Fibroblast of gingiva (primary cell): ENCODE results near the gene FIBP.
A peak's percentile ranks its signal among the peaks of the same experiment; 100 is the strongest.

Experiments
- DNase-seq: peaks from one replicate; pipeline ENCODE4 v3.0.0-alpha.2; 2011; ENCODE audit warnings: low read depth

The FIBP gene

DNA sequence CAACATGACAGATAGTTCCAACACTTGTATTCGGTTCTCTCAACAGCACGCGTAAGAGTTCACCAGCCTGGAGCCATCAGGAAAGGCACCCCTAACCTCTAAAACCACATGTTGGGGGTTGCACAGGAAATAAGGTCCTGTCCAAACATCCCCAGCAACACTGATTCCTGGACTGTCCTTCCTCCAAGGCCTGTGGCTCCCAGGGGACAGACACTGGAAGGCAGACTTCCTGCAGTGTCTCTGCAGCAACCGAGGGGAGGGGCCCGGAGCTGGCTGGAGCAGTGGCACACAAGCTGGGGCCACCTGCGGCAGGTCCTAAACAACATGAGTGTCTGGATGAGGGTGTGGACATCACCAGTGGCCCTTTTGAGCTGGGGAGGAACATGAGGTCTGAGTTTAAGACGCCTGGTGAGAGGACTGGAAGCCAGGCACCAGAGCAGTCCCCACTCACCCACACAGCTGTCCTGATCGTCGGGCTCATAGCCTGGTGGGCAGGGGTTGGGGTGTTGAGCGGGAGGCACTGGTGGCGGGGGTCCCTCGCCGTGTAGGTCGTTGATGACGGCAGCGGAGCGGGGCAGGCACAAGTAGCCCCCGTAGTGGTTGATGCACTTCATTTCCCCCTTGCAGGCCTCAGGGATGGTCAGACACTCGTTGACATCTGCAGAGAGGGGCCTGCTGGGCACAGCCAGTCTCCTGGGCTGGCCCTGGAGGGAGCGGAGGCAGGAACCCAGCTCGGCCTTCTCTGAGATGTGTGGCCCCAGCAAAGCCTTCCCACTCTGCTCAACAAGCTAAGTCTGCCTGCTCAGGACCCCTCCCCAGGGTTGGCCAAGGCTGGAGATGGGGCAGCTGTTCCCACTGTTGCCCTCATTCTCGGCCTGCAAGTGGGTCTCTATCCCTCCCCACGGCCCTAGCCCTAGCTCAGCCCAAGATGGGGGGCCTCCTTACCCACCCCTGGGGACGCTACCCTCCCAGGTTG is 17.3 kb downstream of the FIBP start:
- no peak for DNase-seq

- DNase-seq = no peak
These were observed 18.0 kb downstream of the FIBP start for GRCh38 chr11:65870307-65870658.

GRCh38 chr11:65869643-65870306 is 18.5 kb downstream of the FIBP start:
- no peak for DNase-seq

- no peak for DNase-seq
These were observed 19.4 kb downstream of the FIBP start for GRCh38 chr11:65868907-65869306.

DNA sequence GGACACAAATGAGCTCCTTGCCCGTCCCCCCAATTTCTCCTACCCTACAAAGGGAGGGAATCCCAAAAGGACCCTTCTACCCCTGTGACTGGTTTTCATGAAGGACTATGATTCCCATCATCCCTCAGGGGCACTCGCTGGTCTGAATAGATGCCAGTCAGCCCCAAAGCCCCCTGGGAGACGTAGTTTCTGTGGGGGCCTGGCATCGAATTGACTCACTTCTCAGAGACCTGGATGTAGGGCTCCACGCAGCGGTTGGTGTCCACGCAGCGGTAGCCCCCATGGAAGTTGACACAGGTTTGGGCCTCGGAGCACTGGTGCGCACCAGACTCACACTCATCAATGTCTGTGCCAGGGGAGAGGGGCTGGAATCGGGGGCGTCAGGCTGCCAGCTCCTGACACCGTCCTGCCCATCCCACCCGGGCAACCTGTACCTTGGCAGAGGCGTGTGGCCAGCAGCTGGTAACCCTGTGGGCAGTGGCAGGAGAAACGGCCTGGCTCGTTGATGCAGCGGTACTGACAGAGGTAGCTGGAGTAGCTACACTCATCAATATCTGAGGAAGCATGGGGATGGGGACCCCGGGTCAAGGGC is 20.1 kb downstream of the FIBP start:
- no peak for DNase-seq

DNA sequence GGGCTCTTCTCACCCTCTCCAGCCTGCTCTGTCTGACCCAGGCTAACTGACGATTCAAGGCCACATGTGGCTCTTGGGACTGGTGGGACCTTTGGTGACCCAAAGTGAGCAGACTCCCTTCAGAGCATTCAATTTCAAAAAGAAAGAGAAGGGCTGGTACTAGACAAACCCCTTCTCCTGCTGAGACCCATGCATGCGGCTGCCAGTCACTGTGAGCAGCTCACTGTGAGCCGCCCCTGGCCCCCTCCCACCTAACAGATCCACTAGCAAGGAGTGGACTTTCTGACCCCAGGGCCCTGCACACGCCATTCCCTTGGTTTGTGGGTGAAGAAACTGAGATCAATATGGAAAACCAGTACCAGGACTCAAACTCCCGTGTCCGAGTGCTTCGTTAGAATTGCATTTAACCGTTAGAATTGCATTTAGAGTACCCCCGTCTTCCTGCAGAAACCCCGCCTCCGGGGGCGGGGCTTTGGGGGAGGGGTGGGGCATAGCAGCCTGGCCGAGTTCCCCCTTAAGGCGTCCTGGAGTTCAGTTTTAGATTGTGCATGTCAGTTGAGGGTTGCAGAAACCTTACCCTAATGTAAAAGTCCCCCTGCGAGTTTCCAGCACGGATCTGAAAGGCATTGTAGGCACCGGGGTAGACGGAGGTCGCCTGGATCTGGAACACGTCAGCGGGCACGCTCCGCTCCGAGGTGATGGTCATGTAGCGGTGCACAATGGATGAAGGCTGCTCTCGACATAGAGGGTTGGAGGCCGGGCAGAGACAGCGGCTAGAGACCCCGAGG is 20.8 kb downstream of the FIBP start:
- no peak for DNase-seq

- DNase-seq = no peak
These were observed 21.6 kb downstream of the FIBP start for GRCh38 chr11:65866509-65867283.

- DNase-seq = no peak
These were observed 22.6 kb downstream of the FIBP start for GRCh38 chr11:65865550-65866172.

DNA sequence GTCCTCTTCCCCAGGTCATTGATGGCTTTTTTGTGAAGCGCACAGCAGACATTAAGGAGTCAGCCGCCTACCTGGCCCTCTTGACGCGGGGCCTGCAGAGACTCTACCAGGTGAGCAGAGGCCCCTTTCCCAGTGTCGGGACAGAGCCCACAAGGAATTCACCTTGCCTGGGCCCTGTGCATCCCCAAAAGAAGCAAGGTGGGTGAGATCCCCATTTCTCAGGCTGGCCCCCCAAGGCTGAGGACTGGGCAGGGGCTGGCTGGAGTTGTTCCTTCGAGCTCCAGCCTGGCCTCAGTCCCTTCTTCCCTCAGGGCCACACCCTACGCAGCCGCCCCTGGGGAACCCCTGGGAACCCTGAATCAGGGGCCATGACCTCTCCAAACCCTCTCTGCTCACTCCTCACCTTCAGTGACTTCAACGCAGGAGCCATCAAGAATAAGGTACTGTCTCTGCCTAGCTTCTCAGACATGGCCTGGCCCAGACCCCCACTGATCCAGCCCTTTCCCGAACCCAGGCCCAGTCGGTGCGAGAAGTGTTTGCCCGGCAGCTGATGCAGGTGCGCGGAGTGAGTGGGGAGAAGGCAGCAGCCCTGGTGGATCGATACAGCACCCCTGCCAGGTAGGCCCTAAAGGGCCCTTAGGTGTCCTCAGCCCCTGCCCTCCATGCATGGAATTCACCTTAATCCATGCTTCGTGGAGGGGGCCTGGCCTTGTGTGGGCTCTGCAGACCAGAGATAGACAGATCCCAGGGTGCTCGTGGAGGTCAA is 23.4 kb downstream of the FIBP start:
- no peak for DNase-seq

DNA sequence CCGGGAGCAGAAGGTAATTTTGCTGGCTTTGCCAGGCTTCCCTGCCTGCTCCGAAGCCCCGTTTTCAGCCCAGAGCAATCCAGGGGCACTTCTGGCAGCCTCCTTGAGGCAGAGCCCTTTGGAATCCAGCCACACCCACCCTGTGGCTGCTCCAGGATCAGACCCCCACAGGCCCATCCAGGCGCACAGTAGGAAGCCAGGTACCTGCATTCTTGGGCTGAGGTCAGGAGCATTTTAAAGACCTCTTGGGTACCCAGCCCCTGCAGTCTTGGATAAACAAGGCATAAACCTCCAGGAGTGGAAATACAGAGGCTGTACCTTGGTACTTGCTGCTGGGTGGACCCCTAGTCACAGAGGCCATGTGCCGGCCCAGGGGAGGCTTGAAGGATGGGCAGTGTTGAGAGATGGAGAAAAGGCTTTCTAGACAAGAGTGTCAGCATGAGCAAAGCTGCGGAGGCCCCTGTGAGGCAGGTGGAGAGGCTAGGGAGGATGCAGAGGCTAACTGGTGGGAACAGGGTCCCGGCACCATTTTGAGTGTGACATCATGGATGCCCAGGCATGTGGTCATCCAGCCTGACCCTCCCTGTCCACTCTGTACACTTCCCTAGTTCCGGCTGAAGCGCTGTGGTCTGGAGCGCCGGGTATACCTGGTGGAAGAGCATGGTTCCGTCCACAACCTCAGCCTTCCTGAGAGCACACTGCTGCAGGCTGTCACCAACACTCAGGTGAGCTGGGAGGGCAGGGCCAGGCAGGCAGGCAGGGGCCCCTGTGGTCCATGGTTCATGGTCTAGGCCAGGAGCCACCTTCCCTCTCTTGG is 24.2 kb downstream of the FIBP start:
- DNase-seq = no peak

GRCh38 chr11:65862941-65863888 is 25.1 kb downstream of the FIBP start:
- no peak for DNase-seq

- no peak for DNase-seq
These were observed 26.0 kb downstream of the FIBP start for GRCh38 chr11:65862191-65862735.

DNA sequence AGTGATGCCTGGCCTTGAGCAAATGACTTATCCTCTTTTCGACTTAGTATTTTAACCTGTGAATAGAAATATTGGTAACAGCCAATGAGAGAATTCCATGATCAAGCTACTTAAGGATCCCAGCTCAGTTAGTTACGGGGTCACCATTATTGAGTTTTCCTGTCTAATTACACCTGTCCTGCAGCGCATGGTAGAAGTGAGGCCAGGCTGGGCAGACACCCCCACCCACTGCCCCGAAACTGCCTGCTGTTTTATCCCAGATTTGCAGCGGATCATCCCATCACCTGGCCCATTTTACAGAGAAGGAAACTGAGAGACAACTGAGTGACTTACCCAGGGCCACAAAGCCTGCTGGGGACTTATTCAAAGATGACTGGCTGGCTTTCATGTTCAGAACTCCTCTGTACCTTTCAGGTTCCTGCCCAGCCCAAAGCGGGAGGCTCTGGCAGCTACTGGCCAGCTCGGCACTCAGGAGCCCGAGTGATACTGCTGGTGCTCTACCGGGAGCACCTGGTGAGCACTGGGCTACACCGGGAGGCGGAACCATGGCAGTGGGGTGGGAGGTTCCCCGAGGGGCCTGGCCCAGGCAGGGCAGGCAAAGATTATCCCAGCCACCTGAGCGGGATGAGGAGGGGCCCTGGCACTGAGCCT is 26.6 kb downstream of the FIBP start:
- no peak for DNase-seq

DNA sequence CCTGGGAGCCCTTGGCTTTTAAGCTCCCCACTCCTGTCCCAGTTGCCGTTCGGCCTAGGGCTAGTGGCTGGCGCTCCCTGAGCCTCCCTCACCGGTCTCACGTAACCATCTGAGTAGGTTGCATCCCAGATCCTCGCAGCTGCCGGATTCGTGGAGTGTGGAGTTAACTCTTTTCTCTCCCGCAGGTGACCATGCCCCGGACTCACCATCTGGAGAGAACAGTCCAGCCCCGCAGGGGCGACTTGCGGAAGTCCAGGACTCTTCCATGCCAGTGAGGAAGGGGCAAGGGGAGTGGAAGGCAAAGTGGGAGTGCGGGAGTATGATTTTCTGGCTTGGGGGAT is 27.1 kb downstream of the FIBP start:
- no peak for DNase-seq

DNA sequence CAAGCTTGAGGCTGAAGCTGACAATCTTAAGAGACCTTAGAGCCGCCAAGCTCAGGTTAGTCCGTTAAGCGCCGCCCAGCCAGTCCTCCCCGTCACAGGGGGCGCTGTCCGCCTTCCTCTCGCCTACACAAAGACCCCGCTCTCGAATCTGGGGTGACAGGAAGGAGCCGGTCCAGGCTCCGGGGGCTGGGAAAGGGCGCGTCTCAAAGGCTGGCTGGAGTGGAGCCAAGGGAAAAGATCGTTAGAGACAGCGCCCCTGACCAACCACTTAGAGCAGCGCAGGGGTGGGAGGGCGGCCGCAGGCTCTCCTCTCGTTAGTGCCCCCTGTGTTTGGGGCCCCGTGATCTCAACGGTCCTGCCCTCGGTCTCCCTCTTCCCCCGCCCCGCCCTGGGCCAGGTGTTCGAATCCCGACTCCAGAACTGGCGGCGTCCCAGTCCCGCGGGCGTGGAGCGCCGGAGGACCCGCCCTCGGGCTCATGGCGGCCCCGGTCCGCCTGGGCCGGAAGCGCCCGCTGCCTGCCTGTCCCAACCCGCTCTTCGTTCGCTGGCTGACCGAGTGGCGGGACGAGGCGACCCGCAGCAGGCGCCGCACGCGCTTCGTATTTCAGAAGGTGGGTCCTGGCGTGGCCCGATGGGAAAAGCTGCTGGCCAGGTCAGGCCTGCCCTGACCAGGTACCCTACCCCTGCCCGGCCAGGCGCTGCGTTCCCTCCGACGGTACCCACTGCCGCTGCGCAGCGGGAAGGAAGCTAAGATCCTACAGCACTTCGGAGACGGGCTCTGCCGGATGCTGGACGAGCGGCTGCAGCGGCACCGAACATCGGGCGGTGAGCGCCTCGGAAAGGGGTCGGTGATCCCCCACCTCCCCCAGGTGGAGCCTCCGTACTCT is 27.8 kb downstream of the FIBP start, which contains the start of gene MUS81:
TSS of gene MUS81 (plus strand) at position 156 of the 887 bp plus-strand sequence. CDS start at position 477, 321 bp downstream.
- DNase-seq = peak; percentile 98

GRCh38 chr11:65859812-65860277 is 28.4 kb downstream of the FIBP start:
- DNase-seq = no peak
